MM.1S (cell line): ENCODE results near the gene PDGFA.

Source experiments
- EZH2 ChIP-seq: fragments of 300-600 bp; sonication (generic); optimal IDR thresholded peaks from 2 replicates; pipeline ENCODE3; 2017; ENCODE audit warnings: low read depth, mild to moderate bottlenecking, antibody characterized with exemption, low read length, mixed read lengths
- EZH2phosphoT487 ChIP-seq: fragments of 300-600 bp; sonication (generic); IDR thresholded peaks from 2 replicates; pipeline ENCODE4 v1.6.1; 2018; ENCODE audit warnings: antibody characterized with exemption, low read length
- TF ChIP-seq, protein P1 (sequence below): fragments of 300-600 bp; sonication (generic); IDR thresholded peaks from 2 replicates; pipeline ENCODE4 v1.5.1; 2016; ENCODE audit warnings: antibody characterized with exemption, low read length, mixed read lengths

DNA sequence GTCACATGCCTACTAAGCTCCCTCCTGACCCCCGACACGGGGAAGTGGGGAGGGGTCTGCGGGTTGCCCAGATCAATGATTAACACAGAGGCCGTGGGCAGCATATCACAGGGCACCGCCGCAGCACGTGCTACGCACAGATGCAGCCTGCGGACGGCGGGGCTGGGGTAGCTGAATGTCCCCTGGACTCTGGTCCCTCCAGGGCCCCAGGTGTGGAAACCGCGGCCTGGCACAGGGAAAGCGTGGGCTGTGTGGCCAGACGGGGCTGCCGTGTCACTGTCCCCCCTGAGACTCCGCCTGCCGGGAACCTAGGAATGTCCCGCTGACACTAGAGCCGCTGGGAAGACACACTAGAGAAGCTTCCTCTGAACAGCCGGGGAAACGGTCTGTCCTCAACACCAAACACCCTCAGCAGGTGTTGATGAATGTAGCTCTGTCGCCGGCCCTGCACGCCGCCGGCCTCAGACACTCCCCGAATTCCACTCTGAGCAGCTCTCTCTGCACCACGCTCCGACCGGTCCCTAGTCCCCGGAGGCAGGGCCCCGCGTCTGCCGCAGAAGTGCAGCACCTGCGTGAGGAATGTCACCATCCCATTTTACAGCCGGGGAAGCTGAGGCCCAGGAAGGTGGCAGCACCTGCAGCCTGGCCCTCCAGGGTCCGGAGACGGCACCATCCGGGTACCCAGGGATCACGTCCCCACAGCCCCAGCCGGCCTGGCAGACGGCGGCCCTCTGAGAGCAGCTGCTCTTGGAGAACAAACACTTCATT is 33.4 kb upstream of the PDGFA start:
- TF ChIP-seq, protein P1, sequence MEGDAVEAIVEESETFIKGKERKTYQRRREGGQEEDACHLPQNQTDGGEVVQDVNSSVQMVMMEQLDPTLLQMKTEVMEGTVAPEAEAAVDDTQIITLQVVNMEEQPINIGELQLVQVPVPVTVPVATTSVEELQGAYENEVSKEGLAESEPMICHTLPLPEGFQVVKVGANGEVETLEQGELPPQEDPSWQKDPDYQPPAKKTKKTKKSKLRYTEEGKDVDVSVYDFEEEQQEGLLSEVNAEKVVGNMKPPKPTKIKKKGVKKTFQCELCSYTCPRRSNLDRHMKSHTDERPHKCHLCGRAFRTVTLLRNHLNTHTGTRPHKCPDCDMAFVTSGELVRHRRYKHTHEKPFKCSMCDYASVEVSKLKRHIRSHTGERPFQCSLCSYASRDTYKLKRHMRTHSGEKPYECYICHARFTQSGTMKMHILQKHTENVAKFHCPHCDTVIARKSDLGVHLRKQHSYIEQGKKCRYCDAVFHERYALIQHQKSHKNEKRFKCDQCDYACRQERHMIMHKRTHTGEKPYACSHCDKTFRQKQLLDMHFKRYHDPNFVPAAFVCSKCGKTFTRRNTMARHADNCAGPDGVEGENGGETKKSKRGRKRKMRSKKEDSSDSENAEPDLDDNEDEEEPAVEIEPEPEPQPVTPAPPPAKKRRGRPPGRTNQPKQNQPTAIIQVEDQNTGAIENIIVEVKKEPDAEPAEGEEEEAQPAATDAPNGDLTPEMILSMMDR: no peak
- TF ChIP-seq EZH2phosphoT487 (no peak), EZH2 (no peak)
